Prostate gland (tissue), 2 donors: ENCODE measurements around the gene GAPT. TPM values are rescaled to one million over a fixed set of nuclear protein-coding genes. Genes with fewer than 3 reads are reported as not detected.

Experiments
- DNase-seq: peaks from one replicate; pipeline ENCODE4 v3.0.0-alpha.2; 2019; ENCODE audit warnings: low spot score
- H3K27ac ChIP-seq, 2 donors: fragments of 200-600 bp; sonication (generic); 2 replicates each; pipeline ENCODE4 v1.5.1; 2017 to 2019
- H3K27me3 ChIP-seq: fragments of 200-600 bp; sonication (generic); replicated peaks from 2 replicates; pipeline ENCODE4 v1.5.1; 2019; ENCODE audit not compliant: insufficient read depth
- H3K36me3 ChIP-seq, 2 donors: fragments of 200-600 bp; sonication (generic); 1 replicate in 1 of 2; 2 replicates in 1 of 2; pipeline versions ENCODE4 v1.5.1 to v1.8.1; 2017 to 2019
- H3K4me1 ChIP-seq: fragments of 200-600 bp; sonication (generic); replicated peaks from 2 replicates; pipeline ENCODE4 v1.5.1; 2019
- H3K4me3 ChIP-seq, 2 donors: fragments of 200-600 bp; sonication (generic); 2 replicates each; pipeline ENCODE4 v1.5.1; 2017 to 2019
- H3K9me3 ChIP-seq: fragments of 200-600 bp; sonication (generic); 2 replicates; pipeline ENCODE4 v1.5.1; 2017
- POLR2A ChIP-seq: fragments of 450-650 bp; IDR thresholded peaks from one replicate; pipeline ENCODE4 v1.6.1; 2016; ENCODE audit warnings: antibody characterized with exemption, mild to moderate bottlenecking
- POLR2AphosphoS5 ChIP-seq: sonication (generic); formaldehyde crosslinking; IDR thresholded peaks from one replicate; pipeline ENCODE4 v1.6.1; 2017; ENCODE audit warnings: antibody characterized with exemption
- WGBS: methylation state at CpG from one replicate; pipeline ENCODE4 v1.1.5; 2018; 5-methylcytosine and 5-hydroxymethylcytosine counted together
- intact Hi-C: fragments of 100-400 bp; cut with DNase I; formaldehyde crosslinking; loops from one replicate; pipeline ENCODE4 v1.14.2; 2022
- total RNA-seq, 2 donors: library from RNA; depleted of rRNA; stranded (reverse); fragments of >200 nt; gene quantifications; one replicate each; pipeline ENCODE4 v1.1.0, GENCODE V29; 2016
- TF ChIP-seq, protein P1 (sequence below), 4 experiments: fragments of 200-600 bp in 2 of 4; fragments of 450-650 bp in 2 of 4; sonication (generic) in 2 of 4; IDR thresholded peaks; 1 replicate in 3 of 4; 2 replicates in 1 of 4; pipeline ENCODE4 v1.5.1; 2016 to 2019; ENCODE audit warnings: antibody characterized with exemption in 4 of 4, mild to moderate bottlenecking in 2 of 4, moderate library complexity in 2 of 4

The GAPT gene
- total RNA-seq, 2 donors from 2014 or later, result 0.36 to 3.0 TPM

DNA sequence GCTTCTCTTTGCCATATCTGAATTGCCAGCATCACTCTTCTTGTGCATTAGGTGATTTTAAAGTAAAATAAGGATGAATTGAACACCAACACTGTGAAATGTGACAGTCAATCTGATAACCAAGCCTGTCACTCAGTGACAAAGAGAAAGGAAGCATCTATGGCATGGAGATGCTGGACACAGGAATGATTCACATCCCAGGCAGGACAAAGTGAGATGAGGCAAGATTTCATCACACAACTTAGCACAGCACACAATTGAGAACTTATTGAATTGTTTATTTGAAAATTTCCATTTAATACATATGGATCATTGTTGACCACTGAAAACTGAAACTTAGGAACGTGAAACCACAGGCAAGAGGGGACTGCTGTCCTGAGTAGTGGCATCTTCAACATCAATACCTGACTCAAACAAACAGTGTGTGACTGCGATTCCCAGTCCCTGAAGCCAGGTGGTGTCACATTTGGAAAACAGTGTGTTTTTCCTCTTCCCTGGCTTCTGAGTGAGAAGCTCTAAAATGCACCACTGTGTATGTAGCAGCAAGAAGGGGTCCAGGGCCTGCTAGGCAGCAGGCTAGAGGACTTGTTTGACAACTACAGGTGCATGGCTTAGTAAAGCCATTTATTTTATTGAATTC lies 10.7 kb downstream of the GAPT start:
- DNase-seq, result no peak
- no peak overlapping the region for H3K4me3 ChIP-seq
- H3K27ac ChIP-seq, result no peak overlapping the region
- no peaks in the 10 kb centered on the region for H3K36me3 ChIP-seq
- no peaks in the 10 kb centered on the region for H3K27me3 ChIP-seq
- H3K4me1 ChIP-seq, result no peaks in the 10 kb centered on the region
- WGBS, result 76% methylated on average over 2 of the region's 2 CpGs
- intact Hi-C loops, result loop anchor here (5.0 kb wide), 1 partner anchor 345 kb away; no protein-coding TSS in a partner anchor
- TF ChIP-seq, protein P1, sequence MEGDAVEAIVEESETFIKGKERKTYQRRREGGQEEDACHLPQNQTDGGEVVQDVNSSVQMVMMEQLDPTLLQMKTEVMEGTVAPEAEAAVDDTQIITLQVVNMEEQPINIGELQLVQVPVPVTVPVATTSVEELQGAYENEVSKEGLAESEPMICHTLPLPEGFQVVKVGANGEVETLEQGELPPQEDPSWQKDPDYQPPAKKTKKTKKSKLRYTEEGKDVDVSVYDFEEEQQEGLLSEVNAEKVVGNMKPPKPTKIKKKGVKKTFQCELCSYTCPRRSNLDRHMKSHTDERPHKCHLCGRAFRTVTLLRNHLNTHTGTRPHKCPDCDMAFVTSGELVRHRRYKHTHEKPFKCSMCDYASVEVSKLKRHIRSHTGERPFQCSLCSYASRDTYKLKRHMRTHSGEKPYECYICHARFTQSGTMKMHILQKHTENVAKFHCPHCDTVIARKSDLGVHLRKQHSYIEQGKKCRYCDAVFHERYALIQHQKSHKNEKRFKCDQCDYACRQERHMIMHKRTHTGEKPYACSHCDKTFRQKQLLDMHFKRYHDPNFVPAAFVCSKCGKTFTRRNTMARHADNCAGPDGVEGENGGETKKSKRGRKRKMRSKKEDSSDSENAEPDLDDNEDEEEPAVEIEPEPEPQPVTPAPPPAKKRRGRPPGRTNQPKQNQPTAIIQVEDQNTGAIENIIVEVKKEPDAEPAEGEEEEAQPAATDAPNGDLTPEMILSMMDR (IDR thresholded peaks at IDR 0.05), result no peak
- TF ChIP-seq POLR2A, result no peak
- no peak for TF ChIP-seq POLR2AphosphoS5
- H3K9me3 ChIP-seq, result no peaks in the 10 kb centered on the region

DNA sequence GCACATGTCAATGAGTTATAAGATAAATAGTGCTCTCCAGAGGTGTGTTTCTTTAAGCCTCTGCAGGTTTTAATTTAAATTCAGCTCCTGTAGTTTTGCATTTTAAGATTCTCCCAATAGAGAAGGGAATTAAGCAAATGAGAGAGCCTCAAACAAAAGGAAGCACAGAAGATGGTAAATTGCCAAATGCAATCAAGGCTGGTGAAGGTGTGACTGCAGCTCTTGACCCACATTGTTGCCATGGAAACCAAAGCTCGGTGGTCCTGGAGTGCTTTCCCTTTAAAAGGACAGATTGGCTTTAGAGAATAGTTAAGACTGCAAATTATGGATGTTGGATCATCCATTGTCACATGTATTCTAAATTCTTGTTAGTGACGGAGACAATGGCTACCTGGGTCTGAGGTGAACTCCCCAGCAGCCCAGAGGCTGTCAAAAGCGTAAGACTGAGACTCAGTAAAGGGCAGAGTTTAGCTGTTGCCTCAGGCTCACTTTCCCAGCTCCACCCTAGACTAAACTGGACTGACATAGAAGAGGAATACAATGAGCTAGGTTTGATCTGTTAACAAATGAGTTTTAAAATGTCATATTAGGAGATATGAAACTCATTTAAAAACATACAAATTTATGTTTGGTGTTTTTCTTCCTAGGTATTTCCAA lies 12.3 kb downstream of the GAPT start:
- no peak overlapping the region for H3K27ac ChIP-seq
- intact Hi-C loops, result loop anchor here (5.0 kb wide), 1 partner anchor 344 kb away; no protein-coding TSS in a partner anchor
- DNase-seq, result no peak
- H3K36me3 ChIP-seq, result no peaks in the 10 kb centered on the region
- 64% methylated on average over 3 of the region's 3 CpGs for WGBS
- TF ChIP-seq, protein P1 (IDR thresholded peaks at IDR 0.05), result no peak
- H3K9me3 ChIP-seq, result no peaks in the 10 kb centered on the region
- H3K4me1 ChIP-seq, result no peaks in the 10 kb centered on the region
- no peaks in the 10 kb centered on the region for H3K27me3 ChIP-seq
- H3K4me3 ChIP-seq, result no peak overlapping the region

DNA sequence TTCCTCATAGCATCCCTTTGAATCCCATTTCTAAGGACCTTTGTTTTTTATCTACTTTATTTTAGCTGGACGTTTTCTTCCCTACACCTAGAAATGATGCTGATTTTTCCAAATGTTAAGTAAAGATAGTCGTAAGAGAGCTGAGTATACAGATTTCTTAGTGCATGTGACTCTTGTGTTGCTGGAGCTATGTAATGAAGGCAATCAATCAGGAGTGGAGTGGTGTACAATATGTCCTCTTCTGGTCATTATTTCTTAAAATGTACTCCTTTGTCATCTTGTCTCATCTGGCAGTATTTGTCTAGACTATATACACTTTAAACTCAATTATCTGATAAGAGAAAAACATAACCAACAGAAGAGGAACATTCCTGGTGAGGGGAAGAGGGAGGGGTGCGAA lies 13.5 kb downstream of the GAPT start:
- WGBS, result 41% methylated on average over 3 of the region's 3 CpGs

DNA sequence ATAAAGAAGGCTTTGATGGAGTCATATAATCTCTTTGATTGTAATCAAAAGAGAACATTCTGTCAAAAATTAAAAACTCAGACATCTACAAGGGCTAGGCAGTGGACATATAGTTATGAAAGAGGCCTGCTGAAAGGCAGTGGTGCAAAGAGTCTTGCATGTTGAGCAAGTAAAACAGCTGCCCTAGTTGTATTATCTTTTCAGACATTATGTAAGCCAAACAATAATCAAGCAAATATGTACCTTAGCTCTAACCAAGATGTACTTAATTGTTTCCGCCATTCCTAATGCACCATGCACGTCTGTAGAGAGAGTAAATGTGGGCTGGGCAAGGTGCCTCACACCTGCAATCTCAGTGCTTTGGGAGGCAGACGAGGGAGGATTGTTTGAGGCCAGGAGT lies 14.3 kb downstream of the GAPT start:
- H3K27me3 ChIP-seq, result no peaks in the 10 kb centered on the region
- TF ChIP-seq POLR2A (no peak), POLR2AphosphoS5 (no peak)
- TF ChIP-seq, protein P1 (IDR thresholded peaks at IDR 0.05), result no peak
- H3K4me3 ChIP-seq, result no peak overlapping the region
- no peaks in the 10 kb centered on the region for H3K36me3 ChIP-seq
- no peaks in the 10 kb centered on the region for H3K4me1 ChIP-seq
- H3K27ac ChIP-seq, result no peak overlapping the region
- intact Hi-C loops, result no loop called here
- no peak for DNase-seq
- WGBS, result 58% methylated on average over 3 of the region's 3 CpGs
- H3K9me3 ChIP-seq, result no peaks in the 10 kb centered on the region

More for the DNA sequence above, 13.5 kb downstream of the GAPT start:
- no peak overlapping the region for H3K4me3 ChIP-seq
- no peaks in the 10 kb centered on the region for H3K27me3 ChIP-seq
- no peaks in the 10 kb centered on the region for H3K36me3 ChIP-seq
- H3K4me1 ChIP-seq, result no peaks in the 10 kb centered on the region
- DNase-seq, result no peak
- no peak overlapping the region for H3K27ac ChIP-seq
- no peak for TF ChIP-seq POLR2A
- TF ChIP-seq, protein P1 (IDR thresholded peaks at IDR 0.05), result no peak
- TF ChIP-seq POLR2AphosphoS5, result no peak
- intact Hi-C loops, result loop anchor here (5.0 kb wide), 1 partner anchor 343 kb away; no protein-coding TSS in a partner anchor
- H3K9me3 ChIP-seq, result no peaks in the 10 kb centered on the region
